Adrenal gland (tissue), 19 donors: ENCODE results near the gene WFS1. TPM values are rescaled to one million over a fixed set of nuclear protein-coding genes. Genes with fewer than 3 reads are reported as not detected.

ENCODE experiments used
- DNase-seq, 7 donors: peaks; one replicate each; pipeline ENCODE4 v3.0.0-alpha.2; 2019 to 2020
- H3K27ac ChIP-seq, 5 donors: fragments of 200-600 bp; sonication (generic) in 4 of 5; 1 replicate in 3 of 5; 2 replicates in 2 of 5; pipeline versions ENCODE4 v1.5.1 to v1.8.0; 2016 to 2020; ENCODE audit warnings: mild to moderate bottlenecking in 1 of 5
- H3K27me3 ChIP-seq: fragments of 200-600 bp; 2 replicates; pipeline ENCODE4 v1.8.0; 2021
- H3K36me3 ChIP-seq, 2 donors: fragments of 200-600 bp; replicated peaks in 1 of 2; 1 replicate in 1 of 2; 2 replicates in 1 of 2; pipeline versions ENCODE4 v1.5.1 to v1.8.0; 2018 to 2022
- H3K4me1 ChIP-seq, 2 donors: fragments of 200-600 bp; replicated peaks in 1 of 2; 1 replicate in 1 of 2; 2 replicates in 1 of 2; pipeline versions ENCODE4 v1.5.1 to v1.8.0; 2018 to 2021
- H3K4me3 ChIP-seq, 4 donors: fragments of 200-600 bp; sonication (generic) in 3 of 4; one replicate each; pipeline ENCODE4 v1.5.1; 2016 to 2018
- H3K9me3 ChIP-seq, 3 donors: fragments of 200-600 bp; sonication (generic) in 1 of 3; replicated peaks in 1 of 3; 1 replicate in 2 of 3; 2 replicates in 1 of 3; pipeline versions ENCODE4 v1.5.1 to v1.8.0; 2016 to 2021
- CTCF ChIP-seq, 6 experiments: fragments of 450-650 bp in 4 of 6; fragments of 200-600 bp in 2 of 6; sonication (generic) in 1 of 6; IDR thresholded peaks; 1 replicate in 5 of 6; 2 replicates in 1 of 6; pipeline versions ENCODE4 v1.5.1 to v1.8.0; 2016 to 2021; ENCODE audit warnings: antibody characterized with exemption in 6 of 6, mild to moderate bottlenecking in 2 of 6, moderate library complexity in 1 of 6
- POLR2A ChIP-seq, 2 donors: fragments of 450-650 bp; IDR thresholded peaks; one replicate each; pipeline ENCODE4 v1.6.1; 2017; ENCODE audit warnings: antibody characterized with exemption in 2 of 2, mild to moderate bottlenecking in 2 of 2, moderate library complexity in 1 of 2
- WGBS, 4 donors: extraction: QIAGEN DNeasy Blood & Tissue Kit in 2 of 4; methylation state at CpG; one replicate each; pipeline versions ENCODE4 v1.1.5 to v1.1.7; 2013 to 2017; 5-methylcytosine and 5-hydroxymethylcytosine counted together
- intact Hi-C, 2 donors: fragments of 100-400 bp; cut with DNase I; formaldehyde crosslinking; loops; one replicate each; pipeline versions ENCODE4 v1.14.1 to v1.15.0; 2022 to 2023
- long read RNA-seq, 10 donors: library from polyadenylated mRNA in 3 of 10; unstranded in 2 of 10; stranded (forward) in 1 of 10; transcript quantifications; one replicate each; pipeline ENCODE4 v2.0.0 and lab custom pipeline, GENCODE V29; 2021 to 2026
- polyA plus RNA-seq, 3 donors: library from polyadenylated mRNA; stranded (reverse); fragments of 200-250 nt in 2 of 3; fragments of 350-450 nt in 1 of 3; fragmentation: Illumina TruSeq in 1 of 3; extraction: RNeasy Lipid Tissue Mini Kit (QIAGEN cat#74804) in 1 of 3; gene quantifications; one replicate each; pipeline ENCODE4 v1.2.3, GENCODE V29; 2013 to 2014
- total RNA-seq, 9 donors: library from RNA; depleted of rRNA in 4 of 9; stranded (reverse); fragments of >200 nt in 4 of 9; fragments of 120-200 nt in 1 of 9; fragmentation: NEBNext Ultra II Directional in 1 of 9; extraction: Animal tissue kit (Norgen Biotek cat#: 25700) in 1 of 9; gene quantifications; one replicate each; pipeline versions ENCODE4 v1.1.0 to v1.2.4, GENCODE V29; 2013 to 2023
- donor health status: healthy with polysubstance abuse.
- donor health status: Bipolar disorder and iron deficiency.
- donor health status: DM: yes; HTN: yes; CAD: no.
- donor health status: DM: no; HTN: no; CAD: no.
- donor health status: DM: no; HTN: no; CAD: no.
- donor health status: DM: yes; HTN: yes; CAD: no.

The WFS1 gene
- total RNA-seq (10 to 100 TPM; 20.8 to 64.4 (median 36.5) TPM), polyA plus RNA-seq (10 to 100 TPM; 21.8 to 24.8 (median 22.6) TPM)
- long read RNA-seq, donor 1, transcript WFS1-201 (8 exons, 3,640 nt): major isoform, 7 of 28 reads
- long read RNA-seq, donor 1, partial matches to known transcripts: 17 of 28 reads
- long read RNA-seq, donor 1, other reads (novel, unspliced or antisense): 0 of 28 reads
- long read RNA-seq, donor 2, partial matches to known transcripts: 0 of 1 reads
- long read RNA-seq, donor 2, other reads (novel, unspliced or antisense): 0 of 1 reads
- long read RNA-seq, donor 3, partial matches to known transcripts: 0 of 3 reads
- long read RNA-seq, donor 3, other reads (novel, unspliced or antisense): 0 of 3 reads
- long read RNA-seq, donor 4, partial matches to known transcripts: 0 of 7 reads
- long read RNA-seq, donor 4, other reads (novel, unspliced or antisense): 1 of 7 reads
- long read RNA-seq, donor 5, transcript WFS1-201 (8 exons, 3,640 nt): major isoform, 108 of 165 reads
- long read RNA-seq, donor 5, transcript WFS1-202 (8 exons, 3,255 nt): minor isoform, 24 of 165 reads
- long read RNA-seq, donor 5, partial matches to known transcripts: 9 of 165 reads
- long read RNA-seq, donor 5, other reads (novel, unspliced or antisense): 23 of 165 reads
- long read RNA-seq, donor 6, transcript WFS1-201 (8 exons, 3,640 nt): major isoform, 8 of 15 reads
- long read RNA-seq, donor 6, partial matches to known transcripts: 0 of 15 reads
- long read RNA-seq, donor 6, other reads (novel, unspliced or antisense): 5 of 15 reads
- long read RNA-seq, donor 7, partial matches to known transcripts: 0 of 2 reads
- long read RNA-seq, donor 7, other reads (novel, unspliced or antisense): 0 of 2 reads
- long read RNA-seq, donor 8, transcript WFS1-201 (8 exons, 3,640 nt): major isoform, 7 of 19 reads
- long read RNA-seq, donor 8, partial matches to known transcripts: 9 of 19 reads
- long read RNA-seq, donor 8, other reads (novel, unspliced or antisense): 0 of 19 reads
- long read RNA-seq, donor 9, partial matches to known transcripts: 8 of 11 reads
- long read RNA-seq, donor 9, other reads (novel, unspliced or antisense): 0 of 11 reads
- long read RNA-seq, donor 10, partial matches to known transcripts: 0 of 1 reads
- long read RNA-seq, donor 10, other reads (novel, unspliced or antisense): 0 of 1 reads

GRCh38 chr4:6269616-6270511, at the start of gene WFS1:
Gene WFS1 (plus strand): TSS chr4:6269850. CDS start chr4:6277456, 7,606 bp downstream.
- 1% methylated on average over 82 to 104 of the region's 104 CpGs; no CpG with 5 or more reads in 2 of the 4 donors for WGBS, 4 donors
- H3K36me3 ChIP-seq: no peaks in the 10 kb centered on the region
- H3K4me3 ChIP-seq: peak within 1 kb of the TSS; percentile 78 to 90 (median 89)
- intact Hi-C loops: no loop called here
- H3K27me3 ChIP-seq: no peaks in the 10 kb centered on the region
- peak within 1 kb of the TSS in 4 of 5 donors; percentile 63 to 78 (median 72) for H3K27ac ChIP-seq
- peaks cover 12 to 45% of the 10 kb centered on the region in 2 donors for H3K4me1 ChIP-seq
- TF ChIP-seq POLR2A (IDR thresholded peaks at IDR 0.05) (peak; percentile 50 to 90), CTCF (IDR thresholded peaks at IDR 0.05) (no peak)
- peak; percentile 98 to 100 (median 99) for DNase-seq
- no peaks in the 10 kb centered on the region for H3K9me3 ChIP-seq

GRCh38 chr4:6221301-6221850, 48.3 kb upstream of the WFS1 start:
- Histone ChIP-seq H3K27ac (peak overlapping the region in 1 of 5 donors; percentile 0), H3K27me3 (peaks cover 22% of the 10 kb centered on the region), H3K9me3 (no peaks in the 10 kb centered on the region), H3K36me3 (no peaks in the 10 kb centered on the region), H3K4me1 (peaks cover 0 to 6% of the 10 kb centered on the region in 2 donors), H3K4me3 (peak overlapping the region in 1 of 4 donors; percentile 44)
- DNase-seq: peak in 1 of 7 donors; percentile 71
- TF ChIP-seq CTCF (IDR thresholded peaks at IDR 0.05) (no peak), POLR2A (IDR thresholded peaks at IDR 0.05) (no peak)
- 12 to 19% (median 18%) methylated on average over 13 to 16 of the region's 16 CpGs for WGBS, 4 donors
- intact Hi-C loops: no loop called here

GRCh38 chr4:6221851-6222760, 47.5 kb upstream of the WFS1 start:
- WGBS, 4 donors: 9 to 71% (median 18%) methylated on average over 3 to 84 of the region's 84 CpGs
- peak overlapping the region in 1 of 4 donors; percentile 44 for H3K4me3 ChIP-seq
- no peaks in the 10 kb centered on the region for H3K9me3 ChIP-seq
- no peaks in the 10 kb centered on the region for H3K36me3 ChIP-seq
- peaks cover 0 to 6% of the 10 kb centered on the region in 2 donors for H3K4me1 ChIP-seq
- peaks cover 22% of the 10 kb centered on the region for H3K27me3 ChIP-seq
- TF ChIP-seq POLR2A (IDR thresholded peaks at IDR 0.05) (no peak), CTCF (IDR thresholded peaks at IDR 0.05) (no peak)
- intact Hi-C loops: no loop called here
- peak overlapping the region in 1 of 5 donors; percentile 0 for H3K27ac ChIP-seq
- peak in 6 of 7 donors; percentile 11 to 70 (median 31) for DNase-seq
